DMS153 treated with DMSO at 0.1 percent for 48 hours (cell line): ENCODE results near the gene SULT1E1.

Experiments used
- DNase-seq: peaks from one replicate; lab custom pipeline; 2025; ENCODE audit not compliant: unreplicated experiment; lab: John Stamatoyannopoulos, UW

Gene SULT1E1

GRCh38 chr4:69860052-69860451 lies at the start of gene SULT1E1:
TSS of gene SULT1E1 (minus strand) at chr4:69860145. CDS start at chr4:69857644, 2,501 bp downstream.
- DNase-seq, result no peak

- no peak for DNase-seq
These were observed 49.2 kb upstream of the SULT1E1 start for GRCh38 chr4:69909195-69909594.

GRCh38 chr4:69907151-69907550 lies 47.2 kb upstream of the SULT1E1 start:
- no peak for DNase-seq

- peak; percentile 2 for DNase-seq
These were observed 36.7 kb upstream of the SULT1E1 start for GRCh38 chr4:69896530-69897116.

DNA sequence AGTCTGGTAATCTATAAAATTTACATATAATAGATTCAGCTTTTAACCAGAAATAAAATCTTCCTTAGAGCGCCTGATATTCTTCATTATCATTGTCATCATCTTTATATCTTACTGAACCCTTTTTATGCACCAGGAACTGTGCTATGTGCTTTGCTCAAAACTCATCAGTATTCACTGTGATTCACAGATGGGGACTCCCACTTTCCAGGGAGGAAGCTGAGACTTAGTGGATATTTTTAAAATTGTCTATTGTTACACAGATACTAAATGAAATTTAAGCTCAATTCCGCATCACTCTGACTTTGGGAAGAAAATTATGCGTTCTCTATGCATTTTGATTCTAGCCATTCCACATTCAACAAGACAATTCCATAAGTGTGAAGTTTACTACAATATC lies 34.8 kb upstream of the SULT1E1 start:
- no peak for DNase-seq

GRCh38 chr4:69894186-69894585 lies 34.2 kb upstream of the SULT1E1 start:
- no peak for DNase-seq

DNA sequence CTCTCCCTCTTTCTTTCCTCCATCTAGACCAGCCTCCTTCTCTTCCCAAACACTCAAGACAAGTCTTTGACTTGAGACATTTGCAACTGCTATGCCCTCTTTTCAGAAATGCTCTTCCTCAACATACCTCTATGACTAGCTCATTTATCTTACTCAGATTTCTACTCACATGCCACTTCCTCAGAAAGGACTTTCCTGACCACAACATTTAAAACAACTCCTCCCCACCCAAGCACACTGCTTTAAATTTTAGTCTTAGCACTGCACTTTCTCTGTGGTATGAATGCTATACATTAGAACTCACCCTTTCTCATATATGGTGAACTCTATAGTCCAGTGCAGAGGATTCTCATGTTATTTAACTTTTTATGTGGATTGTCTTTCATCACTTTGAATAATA lies 28.4 kb upstream of the SULT1E1 start:
- DNase-seq, result no peak

DNA sequence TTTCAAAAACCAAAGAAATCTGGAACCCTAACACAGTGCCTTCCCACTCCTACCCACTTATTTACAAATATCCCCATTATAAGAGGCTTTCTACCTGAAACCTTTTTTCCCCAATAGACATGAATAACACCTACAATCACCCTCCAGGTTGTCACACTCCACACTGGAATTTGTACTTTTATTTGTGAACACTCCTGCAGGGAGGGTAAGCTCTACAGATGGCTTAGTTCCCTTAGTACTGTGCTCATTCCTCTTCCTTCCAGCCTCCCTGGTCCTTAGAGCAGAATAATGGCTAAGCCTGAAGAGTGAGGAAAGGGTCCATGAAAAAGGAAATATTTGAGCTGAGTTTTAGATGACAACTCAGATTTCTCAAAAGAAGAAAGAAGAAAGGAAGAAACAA lies 22.2 kb upstream of the SULT1E1 start:
- DNase-seq, result no peak

- peak; percentile 59 for DNase-seq
These were observed 21.3 kb upstream of the SULT1E1 start for GRCh38 chr4:69881173-69881773.

DNA sequence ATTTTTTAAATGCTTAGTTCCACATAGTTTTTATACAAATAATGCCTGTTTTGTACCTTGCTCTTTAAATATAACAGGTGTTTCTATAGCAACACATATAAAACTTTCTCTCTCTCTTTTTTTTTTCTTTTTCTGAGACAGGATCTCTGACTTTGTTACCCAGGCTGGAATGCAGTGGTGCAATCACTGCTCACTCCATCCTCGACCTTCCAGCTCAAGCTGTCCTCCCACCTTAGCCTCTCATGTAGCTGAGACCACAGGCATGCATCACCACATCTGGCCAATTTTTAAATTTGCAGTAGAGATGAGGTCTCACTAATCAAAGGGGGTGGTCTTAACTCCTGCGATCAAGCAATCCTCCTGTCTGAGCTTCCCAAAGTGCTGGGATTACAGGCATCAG lies 18.3 kb upstream of the SULT1E1 start:
- no peak for DNase-seq

DNA sequence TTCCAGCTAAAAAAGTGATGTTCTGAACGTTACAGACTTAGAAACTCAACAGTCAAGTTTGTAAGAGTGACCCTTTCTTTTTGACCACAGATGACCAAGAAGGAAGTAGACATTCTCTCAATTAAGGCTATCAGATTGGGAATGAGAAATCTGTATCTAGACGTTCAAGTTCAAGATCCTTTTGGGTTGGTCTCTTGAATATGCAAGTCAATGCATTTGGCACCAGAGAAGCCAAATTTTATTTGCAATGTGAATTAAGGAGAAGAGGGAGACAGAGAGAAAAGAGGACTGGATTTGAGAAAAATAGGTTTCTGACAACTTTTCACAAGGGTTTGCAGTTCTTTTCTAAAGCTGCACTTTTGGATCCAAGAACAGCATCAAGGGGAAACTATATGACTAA lies 17.5 kb upstream of the SULT1E1 start:
- no peak for DNase-seq

- no peak for DNase-seq
These were observed 16.1 kb upstream of the SULT1E1 start for GRCh38 chr4:69876071-69876470.

DNA sequence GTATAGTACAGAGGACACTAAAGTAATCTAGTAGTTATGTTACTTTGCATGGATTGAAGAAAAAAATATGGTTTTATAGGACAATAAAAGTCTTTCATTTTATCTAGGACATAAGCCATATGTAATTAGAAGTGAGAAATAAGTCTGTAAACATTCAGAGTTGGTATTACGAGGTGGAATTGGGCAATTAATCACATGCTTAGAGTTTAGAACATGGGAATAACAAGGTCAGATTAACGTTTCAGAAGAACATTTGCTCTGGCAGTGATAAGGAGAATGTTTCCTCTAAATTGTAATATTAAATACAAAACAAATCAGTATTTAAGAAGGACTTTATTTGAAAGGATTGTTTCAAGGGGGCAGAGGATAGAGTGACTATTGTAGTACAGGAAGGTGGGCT lies 15.6 kb upstream of the SULT1E1 start:
- DNase-seq, result no peak

GRCh38 chr4:69874507-69874906 lies 14.6 kb upstream of the SULT1E1 start:
- DNase-seq, result no peak

GRCh38 chr4:69861756-69862155 lies 1.8 kb upstream of the SULT1E1 start:
- no peak for DNase-seq

GRCh38 chr4:69860521-69861298 lies 765 bp upstream of the SULT1E1 start:
- no peak for DNase-seq

DNA sequence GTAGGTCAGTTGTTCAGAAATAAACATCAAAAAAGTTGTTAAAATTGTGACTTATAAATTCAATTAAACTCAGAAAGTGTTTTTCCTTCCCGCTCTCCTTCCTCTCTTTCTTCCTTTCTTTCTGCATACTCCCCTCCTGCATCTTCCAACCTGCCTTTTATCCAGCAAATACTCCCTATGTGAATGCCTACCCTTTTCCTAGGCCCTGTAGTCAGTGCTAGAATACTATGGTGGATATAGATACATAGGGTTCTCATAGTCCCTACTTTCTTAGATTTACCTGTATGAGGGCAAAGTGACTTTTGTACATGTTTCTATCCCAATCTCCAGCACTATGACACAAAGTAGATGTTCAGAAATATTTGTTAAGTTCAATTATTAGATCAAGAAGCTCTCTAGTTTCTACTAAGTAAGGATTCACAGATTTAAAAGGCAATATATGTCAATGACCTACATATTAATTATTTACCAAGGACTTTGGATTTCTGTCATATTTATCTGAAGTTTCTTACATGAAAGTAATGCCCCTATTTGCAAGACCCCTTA lies 732 bp downstream of the SULT1E1 start:
- DNase-seq, result no peak

- DNase-seq, result peak; percentile 63
These were observed 1.3 kb downstream of the SULT1E1 start for GRCh38 chr4:69858690-69859089.

DNA sequence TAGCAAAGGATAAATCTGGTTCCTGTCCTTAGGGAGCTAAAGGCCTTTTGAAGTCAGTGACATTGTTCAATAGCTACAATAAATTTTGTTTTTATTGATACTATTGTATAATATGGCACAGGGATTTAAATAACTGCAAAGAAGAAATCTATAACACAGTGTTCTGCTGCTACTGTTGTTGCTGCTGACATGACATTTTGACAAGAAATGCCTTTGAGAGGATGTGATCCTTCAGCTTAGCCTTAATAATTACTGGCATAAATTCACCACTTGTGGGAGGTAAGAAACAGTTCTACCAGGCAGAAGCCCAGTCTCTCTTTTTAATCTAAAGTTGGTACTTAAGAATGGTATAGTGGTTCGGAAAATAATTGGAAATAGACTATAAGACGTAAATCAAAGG lies 4.1 kb downstream of the SULT1E1 start:
- DNase-seq, result no peak

- DNase-seq, result no peak
These were observed 10.0 kb downstream of the SULT1E1 start for GRCh38 chr4:69849969-69850368.

DNA sequence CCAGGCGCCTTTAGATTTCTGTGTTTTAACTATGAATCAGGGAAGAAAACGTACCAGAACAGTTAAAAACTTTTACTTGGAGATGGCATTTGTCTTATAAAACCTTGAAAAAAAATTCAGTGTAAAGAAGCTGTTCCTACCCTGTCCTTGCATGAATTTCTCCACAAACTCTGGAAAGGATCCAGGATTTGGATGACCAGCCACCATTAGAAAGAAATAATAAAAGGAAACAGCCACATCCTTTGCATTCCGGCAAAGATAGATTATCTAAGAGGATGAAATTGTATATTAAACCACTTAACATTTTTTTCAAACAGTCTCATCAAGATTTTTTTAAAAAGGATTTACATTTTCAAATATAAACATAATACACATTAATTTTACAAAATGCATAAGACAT lies 10.6 kb downstream of the SULT1E1 start:
- DNase-seq, result no peak

DNA sequence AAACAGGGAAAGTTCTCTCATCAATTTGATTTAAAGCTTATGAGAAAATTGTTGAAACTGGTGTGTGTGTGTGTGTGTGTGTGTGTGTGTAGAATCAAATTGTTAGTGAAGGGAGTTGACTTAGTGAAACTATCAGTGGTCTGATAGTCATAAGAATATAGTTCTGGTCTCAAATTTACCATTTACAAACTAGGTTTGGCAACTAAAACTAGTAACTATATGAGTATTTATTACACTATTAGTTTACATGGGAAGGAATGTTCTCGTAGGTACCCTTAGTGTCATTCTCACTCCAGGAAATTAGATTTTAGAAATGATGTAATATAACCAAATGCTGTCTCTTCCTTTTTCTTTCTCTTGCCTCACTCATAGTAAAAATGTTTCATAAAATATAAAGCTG lies 11.9 kb downstream of the SULT1E1 start:
- no peak for DNase-seq
